NCI-H524 treated with DMSO at 0.1 percent for 48 hours (cell line): ENCODE measurements around the gene DYNC1I2.

Experiments
- DNase-seq: peaks from one replicate; lab custom pipeline; 2025; lab: John Stamatoyannopoulos, UW

Gene DYNC1I2

DNA sequence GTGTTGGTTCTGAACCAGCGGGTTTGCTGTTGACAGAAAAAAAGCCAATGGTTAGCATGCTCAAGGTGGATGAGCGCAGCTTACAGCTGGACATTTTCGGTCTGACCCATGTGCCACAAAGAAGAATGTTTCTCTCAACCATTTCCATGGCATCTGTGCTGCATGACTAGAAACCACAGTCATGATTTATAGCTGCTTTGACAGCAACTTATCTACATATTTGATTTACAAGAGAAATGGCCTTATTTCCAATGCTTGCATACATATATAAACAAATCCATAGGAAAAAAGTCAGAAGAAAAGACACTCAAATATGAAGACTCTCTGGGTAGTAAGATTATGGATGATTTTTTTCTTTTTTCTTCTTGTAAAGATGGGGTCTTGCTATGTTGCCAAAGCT, 98.2 kb downstream of the DYNC1I2 start:
- no peak for DNase-seq

DNA sequence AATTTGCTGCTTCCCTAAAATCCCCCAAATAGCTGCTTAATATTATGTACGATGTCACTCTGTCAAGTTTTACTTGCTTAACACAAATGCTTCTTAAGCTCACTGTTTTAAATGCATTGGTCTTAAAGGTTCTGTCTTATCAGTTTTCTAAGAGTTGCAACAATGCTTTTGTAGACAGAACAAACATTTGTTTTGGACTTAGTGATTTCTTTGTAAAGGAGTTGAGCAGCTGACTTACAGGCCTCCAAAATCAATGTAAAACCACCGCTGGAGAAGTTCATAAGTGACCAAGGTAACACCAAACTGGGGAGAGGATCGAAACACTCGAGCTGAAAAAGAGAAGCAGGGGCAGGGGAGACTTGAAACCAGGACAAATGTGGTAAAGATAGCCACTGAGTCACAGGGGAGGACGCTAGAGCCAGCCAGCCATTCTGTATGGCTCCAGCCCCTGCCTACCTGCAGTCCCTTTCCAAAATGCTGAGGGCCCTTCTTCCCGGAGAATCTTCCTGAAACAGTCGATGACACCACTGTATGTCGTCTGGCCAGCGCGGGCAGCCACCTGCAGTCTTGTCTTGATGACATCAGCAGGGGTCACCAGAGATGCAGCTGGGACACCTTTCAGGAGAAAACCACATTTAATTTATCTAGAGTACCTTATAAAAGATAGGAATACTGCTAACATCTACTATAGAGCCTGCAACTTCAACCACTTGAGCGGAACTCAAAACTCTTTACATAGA, 100.2 kb downstream of the DYNC1I2 start:
- no peak for DNase-seq

DNA sequence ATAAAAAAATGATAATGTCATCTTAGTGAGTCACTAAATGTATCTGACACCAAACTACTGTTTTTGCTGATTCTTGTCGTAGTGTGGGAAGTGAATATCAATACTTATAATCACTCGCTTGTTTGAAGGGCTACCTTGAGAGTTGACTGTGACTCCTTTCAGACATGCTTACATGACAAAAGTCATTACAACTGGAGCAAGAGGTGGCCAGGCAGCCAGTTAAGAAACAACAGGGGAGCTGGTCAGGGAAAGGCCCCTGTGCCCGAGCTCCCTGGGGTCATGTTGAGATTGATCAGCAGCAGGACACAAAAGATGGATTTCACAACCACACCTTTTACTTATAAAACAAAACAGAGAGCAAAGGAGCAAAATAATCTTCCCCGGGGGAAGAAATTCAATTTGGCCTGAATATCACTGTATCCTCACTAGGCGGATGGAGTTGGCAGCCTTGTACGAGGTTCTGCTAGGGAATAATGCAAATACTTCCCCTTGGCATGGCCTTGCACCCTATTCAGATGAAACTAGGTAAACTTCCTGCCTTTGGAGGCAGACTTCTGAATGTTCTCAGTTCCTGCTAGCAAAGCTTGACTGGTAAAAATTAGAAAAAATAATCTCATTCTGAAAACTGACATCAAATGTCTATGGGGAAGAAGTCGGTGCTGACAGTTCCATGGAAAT, 101.2 kb downstream of the DYNC1I2 start:
- DNase-seq: no peak

DNA sequence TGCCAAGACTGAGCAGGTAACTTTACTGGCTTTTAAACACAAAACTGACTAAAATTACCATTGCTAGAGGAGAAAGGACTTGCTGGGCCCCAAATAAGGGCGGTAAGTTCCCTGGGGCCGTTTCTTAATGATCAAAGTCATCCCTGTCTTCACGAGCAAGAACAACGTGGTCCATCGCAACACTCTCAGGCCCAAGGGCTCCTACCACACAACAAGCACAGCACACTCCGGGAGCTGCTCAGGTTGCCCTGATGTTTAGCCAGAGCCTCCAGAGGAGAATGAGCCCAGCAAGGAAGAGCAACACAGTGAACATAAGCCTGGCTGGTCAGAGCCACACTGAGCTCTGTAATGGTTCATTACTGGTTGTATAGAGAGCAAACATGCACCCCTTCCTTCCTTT, 102.7 kb downstream of the DYNC1I2 start:
- no peak for DNase-seq

DNA sequence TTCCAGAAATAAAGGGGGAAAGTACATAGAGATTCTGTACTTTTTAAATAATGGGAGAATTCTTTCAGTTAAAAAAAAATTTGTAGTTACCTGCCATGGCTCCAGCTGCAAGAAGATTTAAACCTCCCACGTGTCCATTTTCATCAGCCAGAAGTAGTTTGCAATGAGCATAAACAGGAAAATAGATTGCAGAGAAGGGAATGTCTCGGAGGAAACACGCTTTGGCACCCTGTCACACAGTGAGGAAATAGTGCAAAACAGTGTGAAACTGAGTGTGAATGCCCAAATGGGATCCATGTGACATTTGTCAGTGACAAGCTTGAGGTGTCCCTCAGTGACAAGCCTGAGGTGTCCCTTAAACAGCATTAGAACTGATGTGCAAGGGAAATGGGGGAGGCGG, 104.1 kb downstream of the DYNC1I2 start:
- DNase-seq: no peak

DNA sequence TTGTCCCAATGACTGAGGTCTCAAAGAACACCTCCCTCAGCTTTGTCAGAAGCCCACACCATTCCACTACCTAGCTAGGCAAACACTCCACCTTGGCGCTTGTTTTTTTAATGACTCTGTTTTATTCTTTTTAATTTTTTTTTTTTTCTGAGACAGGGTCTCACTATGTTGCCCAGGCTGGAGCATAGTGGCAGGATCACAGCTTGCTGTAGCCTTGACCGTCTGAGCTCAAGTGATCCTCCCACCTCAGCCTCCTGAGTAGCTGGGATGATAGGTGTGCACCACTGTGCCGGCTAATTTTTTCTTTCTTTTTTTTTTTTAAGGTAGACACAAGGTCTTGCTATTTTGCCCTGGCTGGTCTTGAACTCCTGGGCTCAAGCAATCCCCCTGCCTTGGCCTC, 104.9 kb downstream of the DYNC1I2 start:
- no peak for DNase-seq

DNA sequence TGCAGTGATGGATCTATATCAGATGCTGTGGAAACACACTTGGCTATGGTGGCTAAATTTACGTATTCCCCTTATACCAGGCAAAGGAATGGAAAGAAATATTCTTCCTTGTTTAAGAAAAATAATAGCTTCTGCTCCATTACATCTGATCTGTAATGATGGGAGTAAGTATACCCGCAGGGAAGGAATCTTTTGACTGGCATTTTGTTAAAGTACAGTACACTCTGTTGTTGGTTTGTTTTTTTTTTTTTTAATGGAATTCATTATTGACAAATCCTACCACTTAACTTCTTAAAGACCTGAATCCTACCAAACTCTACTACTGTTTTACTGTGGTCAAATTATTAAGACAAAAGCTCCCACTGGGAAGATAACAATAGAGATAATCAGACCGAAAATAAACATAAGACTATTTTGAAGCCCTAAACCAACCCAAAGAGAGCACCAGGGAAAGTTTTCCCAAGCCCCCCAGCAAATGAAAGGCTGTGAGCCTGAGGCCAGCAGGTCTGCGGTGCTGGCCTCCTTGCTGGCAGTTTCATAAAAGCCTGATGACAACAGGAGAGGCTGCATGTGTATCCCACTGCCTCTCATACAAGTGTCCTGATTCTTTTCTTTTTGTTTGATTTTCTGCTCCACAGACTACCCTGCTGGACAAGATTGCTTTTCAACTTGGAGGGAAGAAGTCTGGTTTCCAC, 105.8 kb downstream of the DYNC1I2 start:
- DNase-seq: no peak

DNA sequence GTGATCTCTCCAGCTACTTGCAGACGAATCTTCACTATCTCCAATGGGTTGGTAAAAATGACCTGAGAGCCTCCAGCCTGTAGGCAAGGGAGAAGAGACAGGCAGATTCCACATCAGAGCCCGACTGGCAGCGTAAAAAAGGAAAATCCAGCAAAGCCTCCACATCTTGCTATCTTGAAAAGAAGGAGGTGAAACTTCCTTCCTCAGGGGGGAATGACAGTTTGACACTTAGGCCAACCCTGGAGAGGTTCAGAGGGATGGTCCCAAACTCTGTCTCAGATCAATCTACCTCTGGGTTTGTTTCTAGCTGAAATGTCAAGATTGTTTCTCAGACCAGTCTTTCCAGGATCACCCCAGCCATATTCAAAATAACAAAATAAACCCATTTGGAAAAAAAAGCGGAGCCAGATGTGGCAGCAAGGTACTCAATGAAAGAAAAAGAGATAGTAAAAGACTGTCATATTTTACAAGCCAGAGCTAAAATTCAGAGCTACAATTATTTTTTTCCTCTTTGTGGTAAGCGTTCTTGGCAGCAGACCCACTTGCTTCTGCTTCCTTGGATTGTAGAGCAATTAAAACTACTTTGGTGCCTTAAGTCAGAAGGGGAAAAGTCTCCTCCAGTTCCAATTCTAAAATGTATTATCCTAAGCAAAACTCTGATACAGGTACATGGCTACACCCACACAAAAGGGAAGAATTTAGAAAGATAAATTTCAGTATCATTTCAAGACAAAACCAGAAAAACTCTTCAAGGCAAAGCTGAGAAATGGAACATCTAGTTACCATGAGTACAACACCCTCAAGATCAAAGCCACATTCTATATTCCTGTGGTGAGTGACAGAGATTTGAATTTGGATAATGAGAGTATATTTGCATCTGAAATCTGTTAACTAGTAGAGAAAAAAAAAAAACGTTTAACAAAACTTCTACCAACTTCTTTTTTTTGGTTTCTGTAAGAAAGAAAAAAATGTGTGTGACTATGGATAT, 106.7 kb downstream of the DYNC1I2 start:
- DNase-seq: no peak

DNA sequence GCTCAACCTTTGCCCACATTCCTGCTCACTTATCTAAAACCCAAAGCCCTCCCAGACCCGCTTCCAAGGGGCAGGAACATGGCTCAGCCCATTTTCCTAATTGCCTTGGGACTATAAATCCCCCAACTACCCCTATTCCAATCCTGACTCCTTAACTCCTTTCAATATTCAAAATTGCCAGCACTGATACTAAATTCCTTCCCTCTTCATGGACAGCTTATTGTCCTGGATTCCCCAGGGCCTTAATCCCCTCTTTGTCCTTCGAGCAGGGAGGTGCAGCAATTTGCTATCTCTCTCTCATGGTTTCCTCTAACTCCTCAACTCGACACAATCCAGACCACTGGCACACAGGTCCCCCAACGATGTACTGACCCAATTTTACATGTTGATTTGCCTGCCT, 107.6 kb downstream of the DYNC1I2 start:
- DNase-seq: no peak
